Neutrophil (primary cell): ENCODE data around the gene KLHL12.

Source experiments
- H3K27ac ChIP-seq: fragments of 200-600 bp; sonication (generic); 2 replicates; pipeline ENCODE4 v1.5.1; 2016; ENCODE audit warnings: mild to moderate bottlenecking, moderate library complexity
- H3K27me3 ChIP-seq: fragments of 200-600 bp; sonication (generic); 2 replicates; pipeline ENCODE4 v1.6.0; 2016; ENCODE audit warnings: mild to moderate bottlenecking
- H3K36me3 ChIP-seq: fragments of 200-600 bp; sonication (generic); 2 replicates; pipeline ENCODE4 v1.5.1; 2017
- H3K4me1 ChIP-seq, 2 experiments: fragments of 200-600 bp in 1 of 2; sonication (generic) in 1 of 2; 1 replicate in 1 of 2; 2 replicates in 1 of 2; pipeline versions ENCODE4 v1.5.1 to v1.6.1; 2013 to 2016; ENCODE audit warnings: low read depth in 1 of 2, low read length in 1 of 2, mild to moderate bottlenecking in 1 of 2, moderate library complexity in 1 of 2; ENCODE audit not compliant: control insufficient read depth in 1 of 2, insufficient read depth in 1 of 2
- H3K4me3 ChIP-seq, 2 experiments: fragments of 200-600 bp in 1 of 2; sonication (generic) in 1 of 2; 1 replicate in 1 of 2; 2 replicates in 1 of 2; pipeline ENCODE4 v1.5.1; 2013 to 2016; ENCODE audit warnings: low read depth in 1 of 2, low read length in 1 of 2, mild to moderate bottlenecking in 1 of 2, moderate library complexity in 1 of 2
- H3K9me3 ChIP-seq: fragments of 200-600 bp; sonication (generic); 2 replicates; pipeline ENCODE4 v1.5.1; 2016
- CTCF ChIP-seq: fragments of 200-600 bp; sonication (generic); IDR thresholded peaks from 2 replicates; pipeline ENCODE4 v1.5.1; 2016; ENCODE audit warnings: antibody characterized with exemption

Gene KLHL12

GRCh38 chr1:202945483-202945882 is 18.4 kb upstream of the KLHL12 start:
- H3K4me1 ChIP-seq, result no peaks in the 10 kb centered on the region
- no peaks in the 10 kb centered on the region for H3K27me3 ChIP-seq
- TF ChIP-seq CTCF, result no peak
- H3K4me3 ChIP-seq, result no peak overlapping the region
- H3K36me3 ChIP-seq, result peaks cover 100% of the 10 kb centered on the region
- no peaks in the 10 kb centered on the region for H3K9me3 ChIP-seq
- H3K27ac ChIP-seq, result no peak overlapping the region

DNA sequence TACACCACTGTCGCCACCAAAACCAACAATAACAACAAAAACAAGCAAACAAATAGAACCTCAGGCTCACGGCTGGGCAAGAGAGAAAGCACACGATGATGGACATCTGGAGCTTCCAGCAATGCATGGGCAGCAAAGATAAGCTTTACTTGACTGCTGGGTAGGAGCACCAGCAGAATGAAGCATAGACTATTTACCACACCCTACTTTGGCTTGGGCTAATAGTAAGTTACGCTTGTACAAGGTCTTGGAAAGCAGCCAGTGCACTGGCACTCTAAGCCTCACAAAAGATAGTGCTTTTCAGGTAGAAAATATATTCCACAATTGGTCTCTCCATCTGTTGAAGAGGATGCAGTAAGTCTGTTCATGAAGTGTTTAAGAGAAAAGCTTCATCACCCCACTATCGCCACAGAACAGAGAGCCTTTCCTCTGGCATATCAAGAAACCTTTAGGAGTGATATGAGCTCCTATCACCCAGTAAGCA is 17.4 kb upstream of the KLHL12 start:
- Histone ChIP-seq H3K27ac (peak overlapping the region; percentile 5), H3K4me1 (no peaks in the 10 kb centered on the region), H3K9me3 (no peaks in the 10 kb centered on the region), H3K36me3 (peaks cover 100% of the 10 kb centered on the region), H3K27me3 (no peaks in the 10 kb centered on the region), H3K4me3 (no peak overlapping the region)
- TF ChIP-seq CTCF, result no peak

- H3K4me1 ChIP-seq, result no peaks in the 10 kb centered on the region
- TF ChIP-seq CTCF, result no peak
- no peaks in the 10 kb centered on the region for H3K27me3 ChIP-seq
- H3K36me3 ChIP-seq, result peaks cover 86% of the 10 kb centered on the region
- H3K9me3 ChIP-seq, result no peaks in the 10 kb centered on the region
- peak overlapping the region; percentile 9 for H3K27ac ChIP-seq
- H3K4me3 ChIP-seq, result no peak overlapping the region
Observed at GRCh38 chr1:202942426-202942825, 15.4 kb upstream of the KLHL12 start.

DNA sequence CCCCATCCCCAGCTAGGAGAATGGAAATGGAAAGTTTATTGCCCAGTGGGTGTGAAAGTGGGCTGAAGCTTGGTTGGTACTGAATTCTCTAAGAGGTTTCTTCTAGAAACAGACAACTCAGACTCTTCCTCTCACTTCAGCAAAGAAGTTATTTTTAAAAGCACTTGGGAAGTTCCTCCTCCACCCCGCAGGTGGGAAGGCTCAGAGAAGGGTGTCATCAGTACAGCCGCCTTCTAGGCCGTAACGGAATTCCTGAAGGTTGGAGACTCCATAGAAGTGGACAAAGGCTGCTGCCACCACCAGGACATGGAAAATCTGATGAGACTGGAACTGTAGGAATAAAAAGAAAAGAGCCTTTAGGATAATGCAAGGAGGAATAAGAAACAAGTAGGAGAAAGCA is 14.3 kb upstream of the KLHL12 start:
- H3K27me3 ChIP-seq, result no peaks in the 10 kb centered on the region
- no peak for TF ChIP-seq CTCF
- peaks cover 75% of the 10 kb centered on the region for H3K36me3 ChIP-seq
- H3K4me3 ChIP-seq, result no peak overlapping the region
- no peaks in the 10 kb centered on the region for H3K9me3 ChIP-seq
- H3K4me1 ChIP-seq, result no peaks in the 10 kb centered on the region
- peak overlapping the region; percentile 25 for H3K27ac ChIP-seq

DNA sequence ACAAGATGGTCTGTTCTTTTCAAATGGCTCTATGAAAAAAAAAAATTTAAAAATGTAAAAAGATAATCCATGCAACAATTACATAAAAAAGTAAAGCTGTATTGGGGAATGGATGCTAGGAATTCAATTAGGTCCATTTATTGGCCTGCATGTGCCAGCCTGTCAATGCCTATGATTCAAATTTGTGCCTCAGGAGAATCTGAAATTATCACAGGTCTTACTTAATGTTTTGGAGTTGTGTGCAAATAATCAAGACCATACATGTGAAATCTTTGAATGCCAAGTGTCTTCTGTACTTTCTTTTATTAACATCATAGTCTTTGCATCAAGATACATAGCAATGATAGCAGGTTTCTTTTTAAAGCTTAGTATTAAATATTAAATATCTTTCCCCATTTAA is 13.5 kb upstream of the KLHL12 start:
- Histone ChIP-seq H3K27me3 (no peaks in the 10 kb centered on the region), H3K36me3 (peaks cover 67% of the 10 kb centered on the region), H3K9me3 (no peaks in the 10 kb centered on the region), H3K4me3 (no peak overlapping the region), H3K4me1 (no peaks in the 10 kb centered on the region), H3K27ac (no peak overlapping the region)
- TF ChIP-seq CTCF, result no peak
